ENCODE measurements around the gene TACC2.

Gene TACC2

GRCh38 chr10:122115874-122116273 is 126.9 kb downstream of the TACC2 start:
- TF ChIP-seq, protein P1, sequence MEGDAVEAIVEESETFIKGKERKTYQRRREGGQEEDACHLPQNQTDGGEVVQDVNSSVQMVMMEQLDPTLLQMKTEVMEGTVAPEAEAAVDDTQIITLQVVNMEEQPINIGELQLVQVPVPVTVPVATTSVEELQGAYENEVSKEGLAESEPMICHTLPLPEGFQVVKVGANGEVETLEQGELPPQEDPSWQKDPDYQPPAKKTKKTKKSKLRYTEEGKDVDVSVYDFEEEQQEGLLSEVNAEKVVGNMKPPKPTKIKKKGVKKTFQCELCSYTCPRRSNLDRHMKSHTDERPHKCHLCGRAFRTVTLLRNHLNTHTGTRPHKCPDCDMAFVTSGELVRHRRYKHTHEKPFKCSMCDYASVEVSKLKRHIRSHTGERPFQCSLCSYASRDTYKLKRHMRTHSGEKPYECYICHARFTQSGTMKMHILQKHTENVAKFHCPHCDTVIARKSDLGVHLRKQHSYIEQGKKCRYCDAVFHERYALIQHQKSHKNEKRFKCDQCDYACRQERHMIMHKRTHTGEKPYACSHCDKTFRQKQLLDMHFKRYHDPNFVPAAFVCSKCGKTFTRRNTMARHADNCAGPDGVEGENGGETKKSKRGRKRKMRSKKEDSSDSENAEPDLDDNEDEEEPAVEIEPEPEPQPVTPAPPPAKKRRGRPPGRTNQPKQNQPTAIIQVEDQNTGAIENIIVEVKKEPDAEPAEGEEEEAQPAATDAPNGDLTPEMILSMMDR (IDR thresholded peaks at IDR 0.05; ENCODE audit: low read depth, low read length) = no peak
- no peak overlapping the region for H3K4me3 ChIP-seq (ENCODE audit: low read depth, low read length)

GRCh38 chr10:122116331-122116730 is 127.4 kb downstream of the TACC2 start:
- TF ChIP-seq, protein P1 (IDR thresholded peaks at IDR 0.05; ENCODE audit: low read depth, low read length) = no peak
- no peak overlapping the region for H3K4me3 ChIP-seq (ENCODE audit: low read depth, low read length)

DNA sequence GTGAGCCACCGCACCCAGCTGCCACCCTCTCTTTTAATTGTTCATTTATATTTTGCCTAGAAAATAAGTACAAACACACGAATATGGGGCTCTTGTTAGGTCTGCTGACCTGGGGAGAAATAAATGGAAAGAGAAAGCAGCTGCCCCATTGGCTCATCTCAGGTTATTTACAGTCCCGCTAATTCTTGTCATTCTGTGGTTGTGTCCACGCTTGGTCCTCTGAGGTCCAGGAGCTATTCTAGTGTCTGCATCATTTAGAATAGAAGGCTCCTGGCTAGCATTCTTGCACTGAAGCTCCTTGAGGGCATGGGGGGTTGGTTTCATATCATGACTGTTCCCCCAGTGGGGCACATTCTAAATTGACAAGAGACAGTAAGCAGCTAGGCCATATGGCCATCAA is 128.5 kb downstream of the TACC2 start:
- H3K4me3 ChIP-seq (ENCODE audit: low read depth, low read length) = no peak overlapping the region
- TF ChIP-seq, protein P1 (IDR thresholded peaks at IDR 0.05; ENCODE audit: low read depth, low read length) = no peak

GRCh38 chr10:122120008-122120744 is 131.2 kb downstream of the TACC2 start:
- TF ChIP-seq, protein P1 (IDR thresholded peaks at IDR 0.05; ENCODE audit: low read depth, low read length) = no peak
- no peak overlapping the region for H3K4me3 ChIP-seq (ENCODE audit: low read depth, low read length)

DNA sequence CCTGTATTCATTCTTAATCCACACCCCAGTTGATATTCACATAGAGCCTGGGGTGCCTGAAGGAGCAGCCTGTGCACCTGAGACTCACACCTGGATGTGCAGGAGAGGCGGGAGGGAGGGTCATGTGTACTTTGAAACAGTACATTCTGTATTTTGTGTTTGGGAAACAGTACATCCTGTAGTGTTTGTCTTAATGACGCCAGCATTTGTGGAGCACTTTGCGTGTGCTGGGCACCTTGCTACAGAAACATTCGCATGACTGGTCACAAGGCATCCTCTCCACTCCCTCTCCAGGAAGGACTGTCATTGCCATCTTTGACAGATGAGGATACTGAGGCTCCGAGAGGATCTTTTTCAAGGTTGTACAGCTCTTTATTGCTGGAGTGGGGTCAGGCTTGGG is 132.1 kb downstream of the TACC2 start:
- TF ChIP-seq, protein P1 (IDR thresholded peaks at IDR 0.05; ENCODE audit: low read depth, low read length) = no peak
- H3K4me3 ChIP-seq (ENCODE audit: low read depth, low read length) = no peak overlapping the region

DNA sequence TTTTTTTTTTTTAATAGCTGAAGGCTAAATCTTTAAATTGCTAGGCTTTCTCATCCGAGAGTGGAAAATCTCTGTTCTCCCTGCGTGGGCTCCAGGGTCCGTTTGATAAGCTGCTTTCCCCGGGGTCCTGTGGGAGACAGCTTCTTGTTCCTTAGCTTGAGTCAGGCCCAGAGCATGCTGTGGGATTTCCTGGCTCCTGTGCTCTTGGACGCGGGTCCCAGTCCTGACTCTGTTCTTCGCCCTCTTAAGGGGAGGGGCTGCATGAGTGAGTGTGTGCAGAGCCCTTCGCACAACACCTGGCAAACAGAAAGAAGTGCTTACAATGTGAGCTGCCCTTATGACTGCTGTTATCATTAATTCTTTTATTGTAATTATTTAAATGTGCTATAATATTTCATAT is 133.5 kb downstream of the TACC2 start:
- TF ChIP-seq, protein P1 (IDR thresholded peaks at IDR 0.05; ENCODE audit: low read depth, low read length) = no peak
- no peak overlapping the region for H3K4me3 ChIP-seq (ENCODE audit: low read depth, low read length)

DNA sequence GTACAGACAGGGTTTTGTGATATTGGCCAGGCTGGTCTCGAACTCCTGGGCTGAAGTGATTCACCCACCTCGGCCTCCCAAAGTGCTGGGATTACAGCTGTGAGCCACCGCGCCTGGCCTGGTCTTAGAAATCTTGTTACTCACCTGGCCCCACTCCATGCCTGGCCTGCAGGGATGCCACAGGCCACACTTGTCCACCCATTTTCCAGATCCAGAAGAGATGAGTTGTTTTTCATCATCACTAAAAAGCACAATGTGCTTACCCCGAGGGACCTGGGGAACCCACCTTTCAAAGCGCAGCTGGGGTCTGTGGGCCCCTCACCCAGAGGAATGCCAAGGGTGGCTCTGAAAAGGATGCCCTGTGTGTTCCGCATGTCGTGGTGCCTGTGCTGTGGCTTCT is 134.2 kb downstream of the TACC2 start:
- TF ChIP-seq, protein P1 (IDR thresholded peaks at IDR 0.05; ENCODE audit: low read depth, low read length) = no peak
- no peak overlapping the region for H3K4me3 ChIP-seq (ENCODE audit: low read depth, low read length)
